Natural killer cell (primary cell): Measurements from ENCODE around the gene SAMD11. TPM values are rescaled to one million over a fixed set of nuclear protein-coding genes. Genes with fewer than 3 reads are reported as not detected.

ENCODE experiments used
- ATAC-seq, 3 donors: fragments of 150-1000 bp in 2 of 3; fragments of 200-7000 bp in 1 of 3; cut with Tn5 transposase; 1 replicate in 1 of 3; 2 replicates in 2 of 3; pipeline ENCODE4 v1.10.0; 2021; ENCODE audit warnings: mild to moderate bottlenecking in 2 of 3, moderate library complexity in 2 of 3
- DNase-seq, 2 donors: peaks; one replicate each; pipeline versions ENCODE4 v3.0.0 to v3.0.0-alpha.2; 2013 to 2021; ENCODE audit warnings: mixed read lengths in 1 of 2
- H3K27ac ChIP-seq: one replicate; pipeline ENCODE4 v1.5.1; 2013; ENCODE audit warnings: mild to moderate bottlenecking, low read length
- H3K27me3 ChIP-seq: one replicate; pipeline ENCODE4 v1.6.1; 2013; ENCODE audit warnings: low read length; ENCODE audit not compliant: control insufficient read depth, insufficient read depth
- H3K36me3 ChIP-seq: one replicate; pipeline ENCODE4 v1.6.1; 2013; ENCODE audit warnings: low read length; ENCODE audit not compliant: control insufficient read depth, insufficient read depth
- H3K4me1 ChIP-seq: one replicate; pipeline ENCODE4 v1.6.1; 2013; ENCODE audit warnings: low read length; ENCODE audit not compliant: control insufficient read depth, insufficient read depth
- H3K4me3 ChIP-seq: one replicate; pipeline ENCODE4 v1.5.1; 2013; ENCODE audit warnings: low read length
- H3K9me3 ChIP-seq: one replicate; pipeline ENCODE4 v1.6.1; 2013; ENCODE audit warnings: low read length; ENCODE audit not compliant: control insufficient read depth, insufficient read depth
- H3K27ac Mint-ChIP-seq, 2 donors: one replicate each; pipeline ENCODE4 v1.8.0; 2022; ENCODE audit warnings: mild to moderate bottlenecking in 2 of 2, mixed read lengths in 2 of 2, moderate library complexity in 1 of 2
- H3K27me3 Mint-ChIP-seq, 2 donors: one replicate each; pipeline ENCODE4 v1.8.0; 2022; ENCODE audit warnings: low read depth in 2 of 2, mixed read lengths in 2 of 2
- H3K36me3 Mint-ChIP-seq: one replicate; pipeline ENCODE4 v1.8.0; 2022; ENCODE audit warnings: mixed read lengths
- H3K4me1 Mint-ChIP-seq, 2 donors: one replicate each; pipeline ENCODE4 v1.8.0; 2022; ENCODE audit warnings: mixed read lengths in 2 of 2
- H3K4me3 Mint-ChIP-seq: one replicate; pipeline ENCODE4 v1.8.0; 2022; ENCODE audit warnings: mild to moderate bottlenecking, moderate library complexity, mixed read lengths
- H3K9me3 Mint-ChIP-seq, 2 donors: one replicate each; pipeline ENCODE4 v1.8.0; 2022; ENCODE audit warnings: mixed read lengths in 2 of 2
- CTCF ChIP-seq: fragments of 200-600 bp; IDR thresholded peaks from one replicate; pipeline ENCODE4 v1.8.0; 2022; ENCODE audit warnings: antibody characterized with exemption
- WGBS: methylation state at CpG from one replicate; pipeline ENCODE4 v1.1.7; 2013; ENCODE audit warnings: missing lambda C conversion rate; ENCODE audit not compliant: insufficient coverage; 5-methylcytosine and 5-hydroxymethylcytosine counted together
- intact Hi-C: fragments of 100-400 bp; cut with micrococcal nuclease; formaldehyde crosslinking; loops from one replicate; pipeline ENCODE4 v1.14.2; 2022
- total RNA-seq, 4 donors: library from RNA; stranded (reverse); fragments of 120-200 nt in 1 of 4; gene quantifications; one replicate each; pipeline versions ENCODE4 v1.2.3 to v1.2.4, GENCODE V29; 2013 to 2022

The SAMD11 gene
- total RNA-seq, 3 donors from 2014 or later (not counting 1 experiment from before 2014, with no cell fraction given) = not detected

- 89% methylated on average over 19 of the region's 21 CpGs for WGBS
- no peaks in the 10 kb centered on the region for H3K36me3 ChIP-seq
- intact Hi-C loops = loop anchor here (1.0 kb wide), 1 partner anchor 73 kb away; no protein-coding TSS in a partner anchor
- no peaks in the 10 kb centered on the region for H3K9me3 ChIP-seq
- Mint-ChIP-seq H3K9me3 (no peaks in the 10 kb centered on the region), H3K27me3 (peaks cover under 1 to 26% of the 10 kb centered on the region in 2 donors), H3K4me1 (peaks cover 6 to 13% of the 10 kb centered on the region in 2 donors), H3K36me3 (no peaks in the 10 kb centered on the region), H3K4me3 (peak overlapping the region; percentile 47), H3K27ac (no peak overlapping the region)
- H3K27me3 ChIP-seq = peaks cover 9% of the 10 kb centered on the region
- peaks cover 16% of the 10 kb centered on the region for H3K4me1 ChIP-seq
- ATAC-seq (no peak), DNase-seq (peak in 1 of 2 donors; percentile 15)
- H3K4me3 ChIP-seq = peak overlapping the region; percentile 16
- TF ChIP-seq CTCF = no peak
- H3K27ac ChIP-seq = no peak overlapping the region
Measured at GRCh38 chr1:903721-904271, 19.9 kb upstream of the SAMD11 start.

- Mint-ChIP-seq H3K4me3 (peak overlapping the region; percentile 73), H3K27ac (peak overlapping the region in 1 of 2 donors; percentile 56)
Measured at GRCh38 chr1:904310-904950, 19.3 kb upstream of the SAMD11 start.

GRCh38 chr1:905071-905749 is 18.5 kb upstream of the SAMD11 start:
- DNase-seq (peak; percentile 20 to 57), ATAC-seq (peak in 2 of 3 donors; percentile 5 to 13)
- Mint-ChIP-seq H3K27me3 (peaks cover 0 to 20% of the 10 kb centered on the region in 2 donors), H3K4me1 (peaks cover 6 to 12% of the 10 kb centered on the region in 2 donors), H3K9me3 (no peaks in the 10 kb centered on the region), H3K36me3 (no peaks in the 10 kb centered on the region), H3K4me3 (peak overlapping the region; percentile 71), H3K27ac (peak overlapping the region in 1 of 2 donors; percentile 56)
- peaks cover 9% of the 10 kb centered on the region for H3K27me3 ChIP-seq
- 10% methylated on average over 49 of the region's 49 CpGs for WGBS
- no peak for TF ChIP-seq CTCF
- H3K9me3 ChIP-seq = no peaks in the 10 kb centered on the region
- intact Hi-C loops = no loop called here
- H3K27ac ChIP-seq = no peak overlapping the region
- peaks cover 16% of the 10 kb centered on the region for H3K4me1 ChIP-seq
- peak overlapping the region; percentile 30 for H3K4me3 ChIP-seq
- H3K36me3 ChIP-seq = no peaks in the 10 kb centered on the region

More at GRCh38 chr1:904310-904950, 19.3 kb upstream of the SAMD11 start:
- H3K27me3 Mint-ChIP-seq = peaks cover 0 to 24% of the 10 kb centered on the region in 2 donors
- H3K4me1 ChIP-seq = peaks cover 16% of the 10 kb centered on the region
- 6% methylated on average over 86 of the region's 91 CpGs for WGBS
- ATAC-seq = peak; percentile 93 to 95 (median 93)
- peak overlapping the region; percentile 30 for H3K4me3 ChIP-seq
- peaks cover 9% of the 10 kb centered on the region for H3K27me3 ChIP-seq
- H3K27ac ChIP-seq = no peak overlapping the region
- peak; percentile 92 for DNase-seq
- H3K36me3 ChIP-seq = no peaks in the 10 kb centered on the region
- H3K36me3 Mint-ChIP-seq = no peaks in the 10 kb centered on the region
- peak; percentile 75 for TF ChIP-seq CTCF
- intact Hi-C loops = loop anchor here (1.0 kb wide), 1 partner anchor 72 kb away; no protein-coding TSS in a partner anchor
- H3K4me1 Mint-ChIP-seq = peaks cover 6 to 12% of the 10 kb centered on the region in 2 donors
- H3K9me3 ChIP-seq = no peaks in the 10 kb centered on the region
- no peaks in the 10 kb centered on the region for H3K9me3 Mint-ChIP-seq
